CD14-positive monocyte (primary cell): ENCODE data around the gene ZNF124. TPM values are rescaled to one million over a fixed set of nuclear protein-coding genes. Genes with fewer than 3 reads are reported as not detected.
"Not testable (repeated sequence)": the region's sequence is repeated elsewhere in the genome, so short reads cannot be mapped to it uniquely, and the experiment has no call there.

Source experiments
- DNase-seq, 3 donors: peaks; one replicate each; pipeline ENCODE4 v3.0.0-alpha.2; 2011 to 2022
- H2AFZ ChIP-seq: 2 replicates; pipeline ENCODE4 v1.6.0; 2012; ENCODE audit warnings: mild to moderate bottlenecking, low read depth, low read length, inconsistent platforms; ENCODE audit not compliant: insufficient read depth, poor library complexity, severe bottlenecking
- H3K27ac ChIP-seq, 2 donors: 1 replicate in 1 of 2; 2 replicates in 1 of 2; pipeline ENCODE4 v1.5.1; 2012 to 2013; ENCODE audit warnings: low read length in 2 of 2, control low read depth in 1 of 2, inconsistent platforms in 1 of 2, low read depth in 1 of 2, mild to moderate bottlenecking in 1 of 2
- H3K27me3 ChIP-seq, 2 donors: one replicate each; pipeline versions ENCODE4 v1.6.0 to v1.6.1; 2011 to 2013; ENCODE audit warnings: low read length in 2 of 2; ENCODE audit not compliant: control insufficient read depth in 2 of 2, insufficient read depth in 2 of 2
- H3K36me3 ChIP-seq, 2 donors: replicated peaks in 1 of 2; 1 replicate in 1 of 2; 2 replicates in 1 of 2; pipeline versions ENCODE4 v1.5.1 to v1.6.1; 2012 to 2013; ENCODE audit warnings: low read length in 2 of 2, control low read depth in 1 of 2, inconsistent platforms in 1 of 2, mild to moderate bottlenecking in 1 of 2; ENCODE audit not compliant: insufficient read depth in 2 of 2, control insufficient read depth in 1 of 2
- H3K4me1 ChIP-seq, 2 donors: 1 replicate in 1 of 2; 2 replicates in 1 of 2; pipeline versions ENCODE4 v1.5.1 to v1.6.1; 2012 to 2013; ENCODE audit warnings: low read length in 2 of 2, control low read depth in 1 of 2, inconsistent platforms in 1 of 2, mild to moderate bottlenecking in 1 of 2, moderate library complexity in 1 of 2; ENCODE audit not compliant: insufficient read depth in 2 of 2, control insufficient read depth in 1 of 2
- H3K4me2 ChIP-seq: replicated peaks from 2 replicates; pipeline ENCODE3; 2012; ENCODE audit warnings: low read length, moderate library complexity, mild to moderate bottlenecking; ENCODE audit not compliant: poor library complexity, severe bottlenecking; ENCODE audit errors: extremely low read depth
- H3K4me3 ChIP-seq, 3 experiments: fragments of 200-600 bp in 1 of 3; sonication (generic) in 1 of 3; replicated peaks in 1 of 3; 1 replicate in 2 of 3; 2 replicates in 1 of 3; pipeline ENCODE4 v1.5.1; 2011 to 2013; ENCODE audit warnings: low read length in 3 of 3, mild to moderate bottlenecking in 3 of 3, control low read depth in 2 of 3, low read depth in 2 of 3, inconsistent platforms in 1 of 3, moderate library complexity in 1 of 3
- H3K79me2 ChIP-seq: 2 replicates; pipeline ENCODE4 v1.6.0; 2012; ENCODE audit warnings: mild to moderate bottlenecking, control low read depth, inconsistent platforms, low read length, moderate library complexity; ENCODE audit not compliant: insufficient read depth
- H3K9ac ChIP-seq: 2 replicates; pipeline ENCODE4 v1.6.0; 2017; ENCODE audit warnings: low read length, mild to moderate bottlenecking; ENCODE audit not compliant: insufficient read depth, poor library complexity, severe bottlenecking
- H3K9me3 ChIP-seq, 2 donors: replicated peaks in 1 of 2; 1 replicate in 1 of 2; 2 replicates in 1 of 2; pipeline versions ENCODE4 v1.5.1 to v1.6.1; 2012 to 2013; ENCODE audit warnings: low read length in 2 of 2, control low read depth in 1 of 2; ENCODE audit not compliant: control insufficient read depth in 1 of 2, insufficient read depth in 1 of 2
- H4K20me1 ChIP-seq: 2 replicates; pipeline ENCODE4 v1.6.0; 2012; ENCODE audit warnings: mild to moderate bottlenecking, low read length, control low read depth, moderate library complexity; ENCODE audit not compliant: insufficient read depth
- H3K27ac Mint-ChIP-seq, 7 donors: one replicate each; pipeline ENCODE4 v1.8.0; 2020; ENCODE audit warnings: mild to moderate bottlenecking in 7 of 7, mixed read lengths in 7 of 7, moderate library complexity in 6 of 7, inconsistent platforms in 2 of 7
- H3K27me3 Mint-ChIP-seq, 3 donors: one replicate each; pipeline ENCODE4 v1.8.0; 2021 to 2022; ENCODE audit warnings: low read depth in 3 of 3, mild to moderate bottlenecking in 3 of 3, mixed read lengths in 3 of 3, moderate library complexity in 3 of 3, inconsistent platforms in 1 of 3
- H3K36me3 Mint-ChIP-seq, 2 donors: one replicate each; pipeline ENCODE4 v1.8.0; 2020; ENCODE audit warnings: mixed read lengths in 2 of 2, inconsistent platforms in 1 of 2, mild to moderate bottlenecking in 1 of 2
- H3K4me1 Mint-ChIP-seq: one replicate; pipeline ENCODE4 v1.8.0; 2020; ENCODE audit warnings: mild to moderate bottlenecking, mixed read lengths
- H3K4me3 Mint-ChIP-seq, 2 donors: one replicate each; pipeline ENCODE4 v1.8.0; 2020; ENCODE audit warnings: mild to moderate bottlenecking in 2 of 2, mixed read lengths in 2 of 2, moderate library complexity in 1 of 2
- H3K9me3 Mint-ChIP-seq, 7 donors: one replicate each; pipeline ENCODE4 v1.8.0; 2020 to 2022; ENCODE audit warnings: mixed read lengths in 7 of 7, mild to moderate bottlenecking in 6 of 7, moderate library complexity in 6 of 7, inconsistent platforms in 2 of 7
- CTCF ChIP-seq: fragments of 200-600 bp; IDR thresholded peaks from one replicate; pipeline ENCODE4 v1.8.0; 2022; ENCODE audit warnings: antibody characterized with exemption, mild to moderate bottlenecking
- WGBS: methylation state at CpG from one replicate; pipeline ENCODE4 v1.1.5; 2013; ENCODE audit warnings: missing lambda C conversion rate; ENCODE audit not compliant: insufficient coverage; 5-methylcytosine and 5-hydroxymethylcytosine counted together
- intact Hi-C, 2 donors: fragments of 100-400 bp; cut with micrococcal nuclease; formaldehyde crosslinking; loops; one replicate each; pipeline versions ENCODE4 v1.15.0 to v1.15.1; 2023
- polyA plus RNA-seq, 3 donors: library from polyadenylated mRNA; depleted of rRNA in 1 of 3; unstranded in 2 of 3; stranded (reverse) in 1 of 3; fragments of 300-500 nt in 2 of 3; fragments of >200 nt in 1 of 3; fragmentation: Illumina TruSeq in 2 of 3; gene quantifications; 1 replicate in 2 of 3; 2 replicates in 1 of 3; pipeline ENCODE4 v1.2.3, GENCODE V29; 2012 to 2021

ZNF124 gene
- polyA plus RNA-seq, 3 donors, result 2.6 to 5.5 (median 5.2) TPM

GRCh38 chr1:247121382-247121781 lies 50.4 kb downstream of the ZNF124 start:
- intact Hi-C loops, result no loop called here
- no peak for DNase-seq
- H3K4me3 ChIP-seq, result no peak overlapping the region
- H3K36me3 Mint-ChIP-seq, result no peaks in the 10 kb centered on the region
- no peak overlapping the region for H3K9ac ChIP-seq
- no peaks in the 10 kb centered on the region for H3K79me2 ChIP-seq
- no peaks in the 10 kb centered on the region for H3K4me1 Mint-ChIP-seq
- H3K27ac Mint-ChIP-seq, result no peak overlapping the region
- H3K36me3 ChIP-seq, result no peaks in the 10 kb centered on the region
- peaks cover 7 to 35% of the 10 kb centered on the region in 2 donors for H3K9me3 ChIP-seq
- H3K27me3 Mint-ChIP-seq, result peaks cover 2 to 8% (median 4%) of the 10 kb centered on the region in 3 donors
- H2AFZ ChIP-seq, result no peak overlapping the region
- no peaks in the 10 kb centered on the region for H3K27me3 ChIP-seq
- TF ChIP-seq CTCF, result no peak
- WGBS, result 73% methylated on average over 4 of the region's 6 CpGs
- peaks cover 0 to 46% (median 33%) of the 10 kb centered on the region in 7 donors for H3K9me3 Mint-ChIP-seq
- H3K4me1 ChIP-seq, result no peaks in the 10 kb centered on the region
- H4K20me1 ChIP-seq, result no peaks in the 10 kb centered on the region
- H3K27ac ChIP-seq, result no peak overlapping the region
- no peak overlapping the region for H3K4me3 Mint-ChIP-seq
- H3K4me2 ChIP-seq, result no peak overlapping the region

GRCh38 chr1:247120408-247120668 lies 51.5 kb downstream of the ZNF124 start:
- H3K9ac ChIP-seq, H4K20me1 ChIP-seq, H3K36me3 ChIP-seq, DNase-seq, H3K27me3 Mint-ChIP-seq, H3K27ac ChIP-seq, H2AFZ ChIP-seq, H3K27me3 ChIP-seq, H3K4me2 ChIP-seq, H3K4me3 ChIP-seq, H3K4me3 Mint-ChIP-seq, H3K4me1 ChIP-seq, H3K27ac Mint-ChIP-seq, H3K36me3 Mint-ChIP-seq, H3K4me1 Mint-ChIP-seq, H3K79me2 ChIP-seq, intact Hi-C loops: not testable (repeated sequence)
- H3K9me3 ChIP-seq, result peaks cover 7 to 30% of the 10 kb centered on the region in 2 donors
- peaks cover 0 to 42% (median 28%) of the 10 kb centered on the region in 7 donors for H3K9me3 Mint-ChIP-seq
- WGBS, result 93% methylated on average over 3 of the region's 4 CpGs
